ENCODE measurements around the gene TBCD.

TBCD gene

DNA sequence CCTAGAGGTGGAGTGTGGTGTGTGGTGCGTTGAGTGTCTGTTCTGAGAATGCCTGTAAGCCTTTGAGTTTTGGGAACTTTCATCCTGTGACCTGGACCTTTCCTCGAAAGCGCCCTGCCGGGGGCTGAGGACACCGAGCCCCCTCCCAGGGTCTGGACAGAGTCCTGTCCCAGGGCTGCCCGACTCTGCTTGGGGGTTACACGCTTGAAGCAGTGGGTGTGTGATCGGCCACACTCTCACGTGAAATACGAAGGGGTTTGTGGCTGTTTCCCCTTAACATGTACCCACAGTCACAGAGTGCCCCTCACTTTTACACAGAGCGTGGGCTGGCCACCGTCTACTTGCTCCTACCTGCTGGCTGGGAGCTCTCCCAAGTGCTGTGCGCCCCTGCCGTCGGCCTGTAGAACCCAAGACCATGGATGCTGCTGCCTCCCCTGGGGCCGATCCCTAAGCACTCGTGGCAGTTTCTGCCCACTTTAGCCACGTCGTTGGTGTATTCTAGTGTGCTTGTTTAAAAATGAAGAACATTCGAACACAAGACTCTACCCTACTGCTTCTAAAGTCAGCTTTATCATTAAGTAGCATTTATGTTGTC is 81.1 kb downstream of the TBCD start:
- TF ChIP-seq, protein P1, sequence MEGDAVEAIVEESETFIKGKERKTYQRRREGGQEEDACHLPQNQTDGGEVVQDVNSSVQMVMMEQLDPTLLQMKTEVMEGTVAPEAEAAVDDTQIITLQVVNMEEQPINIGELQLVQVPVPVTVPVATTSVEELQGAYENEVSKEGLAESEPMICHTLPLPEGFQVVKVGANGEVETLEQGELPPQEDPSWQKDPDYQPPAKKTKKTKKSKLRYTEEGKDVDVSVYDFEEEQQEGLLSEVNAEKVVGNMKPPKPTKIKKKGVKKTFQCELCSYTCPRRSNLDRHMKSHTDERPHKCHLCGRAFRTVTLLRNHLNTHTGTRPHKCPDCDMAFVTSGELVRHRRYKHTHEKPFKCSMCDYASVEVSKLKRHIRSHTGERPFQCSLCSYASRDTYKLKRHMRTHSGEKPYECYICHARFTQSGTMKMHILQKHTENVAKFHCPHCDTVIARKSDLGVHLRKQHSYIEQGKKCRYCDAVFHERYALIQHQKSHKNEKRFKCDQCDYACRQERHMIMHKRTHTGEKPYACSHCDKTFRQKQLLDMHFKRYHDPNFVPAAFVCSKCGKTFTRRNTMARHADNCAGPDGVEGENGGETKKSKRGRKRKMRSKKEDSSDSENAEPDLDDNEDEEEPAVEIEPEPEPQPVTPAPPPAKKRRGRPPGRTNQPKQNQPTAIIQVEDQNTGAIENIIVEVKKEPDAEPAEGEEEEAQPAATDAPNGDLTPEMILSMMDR (IDR thresholded peaks at IDR 0.05; ENCODE audit: insufficient read depth, low read depth, low read length, missing control alignments): no peak
- H3K4me3 ChIP-seq (ENCODE audit: low read length): no peak overlapping the region
- no peak for DNase-seq (ENCODE audit: low read depth)

GRCh38 chr17:82835122-82835521 is 83.3 kb downstream of the TBCD start:
- DNase-seq (ENCODE audit: low read depth): no peak
- TF ChIP-seq, protein P1 (IDR thresholded peaks at IDR 0.05; ENCODE audit: insufficient read depth, low read depth, low read length, missing control alignments): no peak
- no peak overlapping the region for H3K4me3 ChIP-seq (ENCODE audit: low read length)

DNA sequence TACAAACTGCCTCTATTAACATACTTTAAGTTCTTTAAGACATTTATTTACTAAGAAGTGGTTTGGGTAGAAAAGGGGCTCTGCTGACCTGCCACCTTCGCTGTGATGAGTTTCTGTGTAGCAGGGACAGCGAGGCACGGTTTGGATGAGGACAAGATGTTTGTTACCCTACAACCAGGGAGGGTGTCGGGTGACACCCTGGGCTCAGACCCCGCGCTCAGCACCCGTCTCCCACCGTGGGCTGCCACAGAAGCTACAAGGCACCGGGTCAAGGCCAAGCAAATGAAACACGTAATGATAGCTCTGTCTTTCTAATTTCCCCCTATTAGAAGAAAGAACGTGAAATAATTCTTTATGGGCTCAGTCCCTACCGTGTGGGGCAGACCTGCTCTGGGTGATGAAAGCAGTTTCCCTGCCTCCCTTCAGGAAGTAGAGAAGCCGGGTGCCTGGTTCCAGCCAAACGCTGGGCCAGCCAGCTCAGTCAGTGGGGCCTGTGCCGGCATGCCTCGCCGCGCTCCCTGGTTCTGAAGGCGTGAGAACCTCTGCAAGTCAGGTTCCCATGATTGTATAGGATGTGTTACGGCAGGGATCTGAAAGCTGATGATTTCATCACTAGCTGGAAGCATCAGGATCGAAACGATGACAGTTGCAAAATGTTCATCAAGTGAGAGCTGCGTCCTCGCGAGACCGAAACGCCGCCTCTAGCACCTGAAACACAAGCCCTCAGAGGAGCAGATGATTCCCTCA is 84.1 kb downstream of the TBCD start:
- H3K4me3 ChIP-seq (ENCODE audit: low read length): peak overlapping the region; percentile 28
- DNase-seq (ENCODE audit: low read depth): peak; percentile 100
- TF ChIP-seq, protein P1 (IDR thresholded peaks at IDR 0.05; ENCODE audit: insufficient read depth, low read depth, low read length, missing control alignments): no peak

DNA sequence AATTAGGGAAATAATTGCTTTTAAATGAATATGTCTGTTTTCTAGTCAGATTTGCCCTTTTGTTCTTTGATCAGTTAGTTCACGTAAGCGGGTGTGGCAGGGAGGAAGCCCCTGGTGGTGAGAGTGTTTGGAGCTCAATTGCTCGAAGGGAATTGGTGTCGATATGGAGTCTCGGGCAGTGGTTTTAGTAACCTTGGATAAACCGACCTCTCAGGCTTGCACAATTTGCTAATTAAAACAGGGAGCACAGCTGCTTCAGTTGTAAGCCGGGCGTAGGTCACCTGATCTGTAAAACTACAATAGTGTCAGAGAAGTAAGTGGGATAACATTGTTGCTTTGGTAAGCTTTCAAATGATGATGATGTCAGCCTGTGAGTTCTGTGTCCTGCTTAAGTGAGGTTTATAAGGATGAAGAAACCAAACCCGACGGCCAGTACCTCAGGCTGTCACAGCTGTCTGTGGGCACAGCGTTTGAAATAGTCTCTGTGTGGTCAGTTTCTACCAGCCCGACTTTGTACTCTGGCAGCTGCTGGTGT is 85.0 kb downstream of the TBCD start:
- peak; percentile 59 for DNase-seq (ENCODE audit: low read depth)
- H3K4me3 ChIP-seq (ENCODE audit: low read length): peak overlapping the region; percentile 70
- TF ChIP-seq, protein P1 (IDR thresholded peaks at IDR 0.05; ENCODE audit: insufficient read depth, low read depth, low read length, missing control alignments): peak; percentile 32

- peak overlapping the region; percentile 70 for H3K4me3 ChIP-seq (ENCODE audit: low read length)
Measured at GRCh38 chr17:82837586-82838320, 85.9 kb downstream of the TBCD start.

DNA sequence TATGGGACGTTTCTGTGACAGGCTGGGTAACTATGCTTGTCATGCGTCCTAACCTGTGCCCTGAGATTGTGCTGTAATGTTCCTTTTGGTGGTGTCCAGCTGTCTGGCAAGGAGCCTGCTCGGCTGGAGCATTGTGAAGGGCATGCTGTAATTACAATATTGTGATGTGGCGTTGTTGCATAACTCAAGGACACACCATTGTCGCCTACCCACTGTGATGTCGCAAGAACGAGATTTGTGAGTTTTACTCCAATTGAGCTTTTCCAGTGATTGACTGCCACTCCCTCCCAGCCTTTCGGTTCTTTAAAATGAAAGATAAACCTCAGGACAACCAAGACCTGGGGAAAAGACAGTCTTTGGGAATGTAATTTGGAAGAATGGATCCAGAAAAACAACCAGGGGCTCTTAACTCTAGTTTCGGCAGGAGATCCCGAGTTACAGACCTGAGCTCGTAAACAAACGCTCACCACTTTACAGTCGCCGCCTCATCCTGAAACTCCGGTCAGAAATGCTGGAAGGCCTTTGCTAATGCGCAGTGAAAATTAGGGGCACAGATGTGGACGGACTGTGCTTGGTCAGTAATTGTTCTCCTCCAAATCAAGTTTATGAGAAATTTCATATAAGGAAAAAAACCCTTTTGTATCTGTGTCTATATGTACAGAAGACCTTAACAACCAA is 86.7 kb downstream of the TBCD start:
- H3K4me3 ChIP-seq (ENCODE audit: low read length): peak overlapping the region; percentile 70
- TF ChIP-seq, protein P1 (IDR thresholded peaks at IDR 0.05; ENCODE audit: insufficient read depth, low read depth, low read length, missing control alignments): no peak
- DNase-seq (ENCODE audit: low read depth): peak; percentile 83

More at GRCh38 chr17:82837586-82838320, 85.9 kb downstream of the TBCD start:
- DNase-seq (ENCODE audit: low read depth): no peak
- TF ChIP-seq, protein P1 (IDR thresholded peaks at IDR 0.05; ENCODE audit: insufficient read depth, low read depth, low read length, missing control alignments): no peak

Measured in epithelial cell of esophagus (primary cell).